Astrocyte (in vitro differentiated cells and primary cell): Measurements from ENCODE around the gene AJAP1. TPM values are rescaled to one million over a fixed set of nuclear protein-coding genes. Genes with fewer than 3 reads are reported as not detected.

Experiments used
- DNase-seq: peaks from one replicate; pipeline ENCODE4 v3.0.0-alpha.2; 2010; ENCODE audit warnings: low read depth
- FAIRE-seq: peaks from 2 replicates; lab custom pipeline; 2011; peaks lifted over from hg19 to GRCh38; lab: Jason Lieb, UNC
- H2AFZ ChIP-seq: 2 replicates; pipeline ENCODE4 v1.6.0; 2012; ENCODE audit warnings: low read depth, low read length, inconsistent platforms
- H3K27ac ChIP-seq: 2 replicates; pipeline ENCODE4 v1.5.1; 2011; ENCODE audit warnings: low read depth, low read length, inconsistent platforms
- H3K27me3 ChIP-seq: 2 replicates; pipeline ENCODE4 v1.6.0; 2011; ENCODE audit warnings: low read length, inconsistent platforms; ENCODE audit not compliant: insufficient read depth
- H3K36me3 ChIP-seq: 2 replicates; pipeline ENCODE4 v1.5.1; 2011; ENCODE audit warnings: low read length, inconsistent platforms; ENCODE audit not compliant: insufficient read depth
- H3K4me1 ChIP-seq: 2 replicates; pipeline ENCODE4 v1.5.1; 2011; ENCODE audit warnings: low read length, inconsistent platforms; ENCODE audit not compliant: insufficient read depth
- H3K4me2 ChIP-seq: 2 replicates; pipeline ENCODE4 v1.6.0; 2012; ENCODE audit warnings: low read length, inconsistent platforms
- H3K4me3 ChIP-seq: 2 replicates; pipeline ENCODE4 v1.5.1; 2011; ENCODE audit warnings: low read depth, mild to moderate bottlenecking, low read length, inconsistent platforms; ENCODE audit not compliant: insufficient read depth
- H3K79me2 ChIP-seq: 2 replicates; pipeline ENCODE4 v1.6.0; 2012; ENCODE audit warnings: mild to moderate bottlenecking, low read length, inconsistent platforms; ENCODE audit not compliant: insufficient read depth
- H3K9ac ChIP-seq: 2 replicates; pipeline ENCODE4 v1.6.0; 2012; ENCODE audit warnings: mild to moderate bottlenecking, low read length, inconsistent platforms
- H3K9me3 ChIP-seq: 2 replicates; pipeline ENCODE4 v1.5.1; 2012; ENCODE audit warnings: low read depth, mild to moderate bottlenecking, low read length, inconsistent platforms; ENCODE audit not compliant: insufficient read depth
- H4K20me1 ChIP-seq: 2 replicates; pipeline ENCODE4 v1.6.0; 2012; ENCODE audit warnings: low read length, inconsistent platforms; ENCODE audit not compliant: insufficient read depth
- H3K27ac Mint-ChIP-seq: one replicate; pipeline ENCODE4 v1.8.0; 2021; ENCODE audit warnings: mild to moderate bottlenecking, mixed read lengths; ENCODE audit not compliant: unreplicated experiment
- H3K27me3 Mint-ChIP-seq: one replicate; pipeline ENCODE4 v1.8.0; 2021; ENCODE audit warnings: low read depth, mixed read lengths; ENCODE audit not compliant: unreplicated experiment
- H3K36me3 Mint-ChIP-seq: one replicate; pipeline ENCODE4 v1.8.0; 2021; ENCODE audit warnings: low read depth, mixed read lengths; ENCODE audit not compliant: unreplicated experiment
- H3K4me1 Mint-ChIP-seq: one replicate; pipeline ENCODE4 v1.8.0; 2021; ENCODE audit warnings: low read depth, mixed read lengths; ENCODE audit not compliant: unreplicated experiment
- H3K4me3 Mint-ChIP-seq: one replicate; pipeline ENCODE4 v1.8.0; 2021; ENCODE audit warnings: mild to moderate bottlenecking, moderate library complexity, mixed read lengths; ENCODE audit not compliant: unreplicated experiment
- H3K9me3 Mint-ChIP-seq: one replicate; pipeline ENCODE4 v1.8.0; 2021; ENCODE audit warnings: mild to moderate bottlenecking, mixed read lengths; ENCODE audit not compliant: unreplicated experiment
- EZH2 ChIP-seq: IDR thresholded peaks from 2 replicates; pipeline ENCODE4 v1.6.1; 2012; ENCODE audit warnings: mild to moderate bottlenecking, low read length, inconsistent platforms; ENCODE audit not compliant: insufficient read depth
- total RNA-seq: library from RNA; stranded (reverse); gene quantifications from 2 replicates; pipeline ENCODE4 v1.2.1, GENCODE V29; 2021
- TF ChIP-seq, protein P1 (sequence below): IDR thresholded peaks from 2 replicates; pipeline ENCODE4 v1.5.1; 2011; ENCODE audit warnings: low read depth, mild to moderate bottlenecking, inconsistent platforms, low read length, moderate library complexity; ENCODE audit not compliant: insufficient read depth

Gene AJAP1
- total RNA-seq, 1 donor from 2014 or later = 0.34 TPM

- no peaks in the 10 kb centered on the region for H3K36me3 Mint-ChIP-seq
- H3K9me3 ChIP-seq = peaks cover 7% of the 10 kb centered on the region
Observed at GRCh38 chr1:4613606-4614370, 40.6 kb upstream of the AJAP1 start.

DNA sequence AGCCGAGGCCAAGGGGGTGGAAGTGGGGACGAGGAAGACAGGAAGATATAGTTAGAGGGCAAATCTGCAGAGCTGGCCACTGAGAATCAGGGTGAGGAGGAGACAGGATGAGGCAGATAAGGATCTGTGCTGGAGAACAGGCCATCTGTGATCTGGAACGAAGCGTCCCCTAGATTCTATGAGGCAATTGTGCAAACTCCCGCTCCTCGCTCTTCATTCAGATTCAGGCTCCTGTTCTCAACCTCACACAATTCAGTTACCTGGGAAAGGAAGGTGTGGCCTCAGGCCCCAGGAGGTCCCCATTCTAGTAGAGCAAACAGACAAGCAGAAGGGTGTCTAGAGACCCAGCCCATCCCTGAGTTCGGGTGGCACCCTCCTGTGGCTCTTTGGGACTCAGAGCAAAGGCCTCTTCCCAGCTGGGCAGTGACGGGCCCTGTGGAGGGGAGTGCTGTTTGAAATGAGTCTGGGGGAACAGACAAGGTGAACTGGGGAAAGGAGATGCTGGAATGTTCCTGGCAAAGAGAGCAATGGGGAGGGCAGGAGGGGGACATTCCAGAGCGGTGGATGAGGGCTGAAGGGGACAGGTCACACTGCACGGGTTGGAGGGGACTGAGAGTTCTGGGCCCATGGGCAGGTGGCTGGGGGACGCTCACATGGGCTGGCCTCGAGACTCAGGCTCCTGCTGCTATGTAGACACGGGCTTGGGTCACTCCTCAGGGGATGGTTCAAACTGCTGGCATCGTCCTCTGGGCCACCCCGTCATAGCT is 39.9 kb upstream of the AJAP1 start:
- H4K20me1 ChIP-seq = no peaks in the 10 kb centered on the region
- H3K27me3 ChIP-seq = no peaks in the 10 kb centered on the region
- H3K4me2 ChIP-seq = no peak overlapping the region
- no peak overlapping the region for H2AFZ ChIP-seq
- H3K9me3 ChIP-seq = peaks cover 7% of the 10 kb centered on the region
- H3K36me3 Mint-ChIP-seq = no peaks in the 10 kb centered on the region
- no peaks in the 10 kb centered on the region for H3K4me1 ChIP-seq
- DNase-seq (no peak), FAIRE-seq (no peak)
- peaks cover 3% of the 10 kb centered on the region for H3K4me1 Mint-ChIP-seq
- H3K79me2 ChIP-seq = no peaks in the 10 kb centered on the region
- no peaks in the 10 kb centered on the region for H3K36me3 ChIP-seq
- no peak overlapping the region for H3K27ac Mint-ChIP-seq
- peaks cover 27% of the 10 kb centered on the region for H3K27me3 Mint-ChIP-seq
- peaks cover 15% of the 10 kb centered on the region for H3K9me3 Mint-ChIP-seq
- no peak overlapping the region for H3K9ac ChIP-seq
- TF ChIP-seq, protein P1, sequence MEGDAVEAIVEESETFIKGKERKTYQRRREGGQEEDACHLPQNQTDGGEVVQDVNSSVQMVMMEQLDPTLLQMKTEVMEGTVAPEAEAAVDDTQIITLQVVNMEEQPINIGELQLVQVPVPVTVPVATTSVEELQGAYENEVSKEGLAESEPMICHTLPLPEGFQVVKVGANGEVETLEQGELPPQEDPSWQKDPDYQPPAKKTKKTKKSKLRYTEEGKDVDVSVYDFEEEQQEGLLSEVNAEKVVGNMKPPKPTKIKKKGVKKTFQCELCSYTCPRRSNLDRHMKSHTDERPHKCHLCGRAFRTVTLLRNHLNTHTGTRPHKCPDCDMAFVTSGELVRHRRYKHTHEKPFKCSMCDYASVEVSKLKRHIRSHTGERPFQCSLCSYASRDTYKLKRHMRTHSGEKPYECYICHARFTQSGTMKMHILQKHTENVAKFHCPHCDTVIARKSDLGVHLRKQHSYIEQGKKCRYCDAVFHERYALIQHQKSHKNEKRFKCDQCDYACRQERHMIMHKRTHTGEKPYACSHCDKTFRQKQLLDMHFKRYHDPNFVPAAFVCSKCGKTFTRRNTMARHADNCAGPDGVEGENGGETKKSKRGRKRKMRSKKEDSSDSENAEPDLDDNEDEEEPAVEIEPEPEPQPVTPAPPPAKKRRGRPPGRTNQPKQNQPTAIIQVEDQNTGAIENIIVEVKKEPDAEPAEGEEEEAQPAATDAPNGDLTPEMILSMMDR = no peak
- TF ChIP-seq EZH2 = no peak
- no peak overlapping the region for H3K4me3 Mint-ChIP-seq
- H3K27ac ChIP-seq = no peak overlapping the region
- H3K4me3 ChIP-seq = no peak overlapping the region

More at GRCh38 chr1:4613606-4614370, 40.6 kb upstream of the AJAP1 start:
- no peaks in the 10 kb centered on the region for H3K4me1 ChIP-seq
- H3K4me3 ChIP-seq = no peak overlapping the region
- no peaks in the 10 kb centered on the region for H3K27me3 ChIP-seq
- FAIRE-seq (no peak), DNase-seq (no peak)
- H3K27ac ChIP-seq = no peak overlapping the region
- Mint-ChIP-seq H3K4me3 (no peak overlapping the region), H3K27ac (no peak overlapping the region), H3K4me1 (peaks cover 3% of the 10 kb centered on the region), H3K9me3 (peaks cover 22% of the 10 kb centered on the region), H3K27me3 (peaks cover 31% of the 10 kb centered on the region)
- H3K4me2 ChIP-seq = no peak overlapping the region
- no peaks in the 10 kb centered on the region for H3K79me2 ChIP-seq
- H4K20me1 ChIP-seq = no peaks in the 10 kb centered on the region
- no peak overlapping the region for H3K9ac ChIP-seq
- H2AFZ ChIP-seq = no peak overlapping the region
- no peaks in the 10 kb centered on the region for H3K36me3 ChIP-seq
- no peak for TF ChIP-seq EZH2
- TF ChIP-seq, protein P1 = no peak
